Measurements from ENCODE around the gene OR2AK2.

DNA sequence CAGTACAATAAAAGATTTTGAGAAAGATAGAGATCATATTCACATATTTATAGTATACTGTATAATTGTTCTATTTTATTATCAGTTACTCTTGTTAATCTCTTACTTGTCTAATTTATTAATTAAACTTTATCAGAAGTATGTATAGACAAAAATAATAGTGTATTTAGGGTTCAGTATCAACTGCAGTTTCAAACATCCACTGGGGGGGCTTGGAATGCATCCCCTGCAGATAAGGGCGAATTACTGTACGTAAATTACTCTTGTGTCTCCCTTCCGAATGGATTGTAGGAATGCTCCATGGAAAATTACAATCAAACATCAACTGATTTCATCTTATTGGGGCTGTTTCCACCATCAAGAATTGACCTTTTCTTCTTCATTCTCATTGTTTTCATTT is 16.5 kb upstream of the OR2AK2 start, which contains the start of gene OR2L8:
- TF ChIP-seq CTCF (conservative IDR thresholded peaks at IDR 0.05; ENCODE audit: low read depth, low read length) = no peak
- TF ChIP-seq EZH2 (IDR thresholded peaks at IDR 0.05; ENCODE audit: borderline replicate concordance, low read depth, low read length, poor library complexity, severe bottlenecking) = no peak

Data from A673 (cell line).